H9 (cell line): ENCODE data around the gene TGFB1I1. TPM values are rescaled to one million over a fixed set of nuclear protein-coding genes. Genes with fewer than 3 reads are reported as not detected.

Experiments
- DNase-seq: peaks from one replicate; pipeline ENCODE4 v3.0.0-alpha.2; 2017
- H2AFZ ChIP-seq: one replicate; pipeline ENCODE4 v1.6.1; 2013; ENCODE audit warnings: mild to moderate bottlenecking, low read length, control low read depth, moderate library complexity
- H2AK5ac ChIP-seq: 2 replicates; pipeline ENCODE4 v1.6.1; 2013; ENCODE audit warnings: low read length, control low read depth, mixed read lengths; ENCODE audit not compliant: insufficient read length
- H2BK120ac ChIP-seq: one replicate; pipeline ENCODE4 v1.6.1; 2013; ENCODE audit warnings: low read depth, mild to moderate bottlenecking, low read length, control low read depth, inconsistent platforms; ENCODE audit not compliant: poor library complexity, severe bottlenecking
- H2BK12ac ChIP-seq: 2 replicates; pipeline ENCODE4 v1.6.1; 2013; ENCODE audit warnings: low read length, control low read depth, mixed read lengths, low read depth; ENCODE audit not compliant: insufficient read length
- H2BK15ac ChIP-seq: 2 replicates; pipeline ENCODE4 v1.6.1; 2013; ENCODE audit warnings: low read depth, low read length, control low read depth
- H2BK20ac ChIP-seq: one replicate; pipeline ENCODE4 v1.6.1; 2013; ENCODE audit warnings: low read depth, mild to moderate bottlenecking, low read length, control low read depth, inconsistent platforms; ENCODE audit not compliant: poor library complexity, severe bottlenecking
- H2BK5ac ChIP-seq: 2 replicates; pipeline ENCODE4 v1.6.1; 2013; ENCODE audit warnings: low read length, control low read depth, mixed read lengths; ENCODE audit not compliant: insufficient read length
- H3K14ac ChIP-seq: 2 replicates; pipeline ENCODE4 v1.6.1; 2013; ENCODE audit warnings: low read length, control low read depth; ENCODE audit not compliant: insufficient read depth
- H3K18ac ChIP-seq: 2 replicates; pipeline ENCODE4 v1.6.1; 2013; ENCODE audit warnings: low read depth, mild to moderate bottlenecking, mixed read lengths, low read length, control low read depth; ENCODE audit not compliant: insufficient read length
- H3K23ac ChIP-seq: 2 replicates; pipeline ENCODE4 v1.6.1; 2013; ENCODE audit warnings: low read length, control low read depth, mixed read lengths, low read depth; ENCODE audit not compliant: insufficient read length
- H3K23me2 ChIP-seq: 2 replicates; pipeline ENCODE4 v1.6.1; 2013; ENCODE audit warnings: low read depth, mild to moderate bottlenecking, mixed read lengths, low read length, control low read depth; ENCODE audit not compliant: insufficient read length, poor library complexity, severe bottlenecking
- H3K27ac ChIP-seq: 2 replicates; pipeline ENCODE4 v1.5.1; 2013; ENCODE audit warnings: low read length, control low read depth, mixed read lengths, low read depth; ENCODE audit not compliant: insufficient read length
- H3K27me3 ChIP-seq: 2 replicates; pipeline ENCODE4 v1.6.1; 2013; ENCODE audit warnings: low read length, control low read depth, inconsistent platforms; ENCODE audit not compliant: insufficient read depth
- H3K4ac ChIP-seq: 2 replicates; pipeline ENCODE4 v1.6.1; 2013; ENCODE audit warnings: low read depth, mild to moderate bottlenecking, control low read depth, inconsistent platforms, low read length, moderate library complexity
- H3K4me1 ChIP-seq: 2 replicates; pipeline ENCODE4 v1.6.1; 2013; ENCODE audit warnings: low read length, control low read depth, inconsistent platforms; ENCODE audit not compliant: insufficient read depth
- H3K4me2 ChIP-seq: 2 replicates; pipeline ENCODE4 v1.6.1; 2013; ENCODE audit warnings: low read length, control low read depth, mixed read lengths; ENCODE audit not compliant: insufficient read length, insufficient read depth
- H3K56ac ChIP-seq: 2 replicates; pipeline ENCODE4 v1.6.1; 2013; ENCODE audit warnings: low read depth, mild to moderate bottlenecking, mixed read lengths, low read length, control low read depth; ENCODE audit not compliant: insufficient read length
- H3K79me1 ChIP-seq: 2 replicates; pipeline ENCODE4 v1.6.1; 2013; ENCODE audit warnings: low read depth, mild to moderate bottlenecking, moderate library complexity, low read length, control low read depth, inconsistent platforms; ENCODE audit not compliant: insufficient read depth, poor library complexity, severe bottlenecking
- H3K79me2 ChIP-seq: 2 replicates; pipeline ENCODE4 v1.6.1; 2013; ENCODE audit warnings: low read length, control low read depth, inconsistent platforms; ENCODE audit not compliant: insufficient read depth
- H3K9ac ChIP-seq: 2 replicates; pipeline ENCODE4 v1.6.1; 2013; ENCODE audit warnings: low read length, control low read depth, mixed read lengths; ENCODE audit not compliant: insufficient read length; ENCODE audit errors: extremely low read depth
- H3K9me3 ChIP-seq: one replicate; pipeline ENCODE4 v1.6.1; 2013; ENCODE audit warnings: low read depth, low read length, inconsistent platforms; ENCODE audit not compliant: control insufficient read depth
- H3T11ph ChIP-seq: one replicate; pipeline ENCODE4 v1.6.1; 2013; ENCODE audit warnings: mild to moderate bottlenecking, low read length, control low read depth, inconsistent platforms
- H4K20me1 ChIP-seq: one replicate; pipeline ENCODE4 v1.6.1; 2013; ENCODE audit not compliant: control insufficient read depth, insufficient read length, insufficient read depth
- H4K5ac ChIP-seq: 2 replicates; pipeline ENCODE4 v1.6.1; 2013; ENCODE audit warnings: low read depth, mild to moderate bottlenecking, mixed read lengths, low read length, control low read depth; ENCODE audit not compliant: insufficient read length
- H4K8ac ChIP-seq: replicated peaks from 2 replicates; pipeline ENCODE4 v1.6.1; 2013; ENCODE audit warnings: low read length, control low read depth, mixed read lengths, low read depth; ENCODE audit not compliant: insufficient read length
- H4K91ac ChIP-seq: 2 replicates; pipeline ENCODE4 v1.6.1; 2013; ENCODE audit warnings: low read depth, mild to moderate bottlenecking, moderate library complexity, mixed read lengths, low read length, control low read depth; ENCODE audit not compliant: insufficient read length
- H3K27ac Mint-ChIP-seq, 3 experiments: 2 replicates in 2 of 3; 3 replicates in 1 of 3; pipeline ENCODE4 v1.8.0; 2020 to 2021; ENCODE audit warnings: mixed read lengths in 3 of 3, mild to moderate bottlenecking in 1 of 3, moderate library complexity in 1 of 3
- H3K27me3 Mint-ChIP-seq: 2 replicates; pipeline ENCODE4 v1.8.0; 2021; ENCODE audit warnings: low read depth, mild to moderate bottlenecking, moderate library complexity, mixed read lengths
- H3K36me3 Mint-ChIP-seq, 3 experiments: 2 replicates in 2 of 3; 3 replicates in 1 of 3; pipeline ENCODE4 v1.8.0; 2020 to 2021; ENCODE audit warnings: low read depth in 3 of 3, mixed read lengths in 3 of 3; ENCODE audit not compliant: insufficient read depth in 1 of 3
- H3K4me1 Mint-ChIP-seq, 2 experiments: 2 replicates each; pipeline ENCODE4 v1.8.0; 2020; ENCODE audit warnings: mixed read lengths in 2 of 2
- H3K4me3 Mint-ChIP-seq, 2 experiments: 2 replicates in 1 of 2; 3 replicates in 1 of 2; pipeline ENCODE4 v1.8.0; 2020 to 2021; ENCODE audit warnings: mild to moderate bottlenecking in 2 of 2, mixed read lengths in 2 of 2, moderate library complexity in 1 of 2
- H3K9me3 Mint-ChIP-seq, 2 experiments: 2 replicates in 1 of 2; 3 replicates in 1 of 2; pipeline ENCODE4 v1.8.0; 2020; ENCODE audit warnings: mild to moderate bottlenecking in 2 of 2, mixed read lengths in 2 of 2, moderate library complexity in 1 of 2
- CTCF ChIP-seq: fragments of 200-600 bp; sonication (generic); conservative IDR thresholded peaks from 3 replicates; pipeline ENCODE4 v1.8.0; 2021; ENCODE audit warnings: antibody characterized with exemption, mild to moderate bottlenecking
- WGBS: extraction: QIAGEN DNeasy Blood & Tissue Kit; methylation state at CpG from one replicate; pipeline ENCODE4 v1.1.7; 2013; ENCODE audit warnings: missing lambda C conversion rate, low lambda C conversion rate, mixed read lengths; ENCODE audit not compliant: insufficient read length; ENCODE audit errors: extremely low coverage; 5-methylcytosine and 5-hydroxymethylcytosine counted together
- total RNA-seq: library from RNA; stranded (reverse); gene quantifications from 2 replicates; pipeline ENCODE4 v1.2.1, GENCODE V29; 2021

Gene TGFB1I1
- total RNA-seq, 1 experiment from 2014 or later: 15.4 TPM

- Histone ChIP-seq H3K4me1 (no peaks in the 10 kb centered on the region), H2AFZ (no peak overlapping the region), H4K5ac (no peak overlapping the region), H3K27ac (no peak overlapping the region), H4K91ac (no peak overlapping the region), H3K23ac (no peak overlapping the region), H2BK15ac (no peak overlapping the region), H3K9me3 (no peaks in the 10 kb centered on the region), H3K23me2 (peaks cover 11% of the 10 kb centered on the region), H3K9ac (no peak overlapping the region), H3K4ac (no peak overlapping the region), H4K8ac (no peak overlapping the region), H3T11ph (no peak overlapping the region), H2BK5ac (no peak overlapping the region), H2BK120ac (no peak overlapping the region), H2AK5ac (no peak overlapping the region), H3K14ac (no peak overlapping the region), H3K4me2 (no peak overlapping the region), H3K27me3 (peaks cover 13% of the 10 kb centered on the region; the same call in 1 of the 2 replicates), H2BK20ac (no peak overlapping the region), H2BK12ac (no peak overlapping the region), H4K20me1 (no peaks in the 10 kb centered on the region), H3K79me2 (no peaks in the 10 kb centered on the region), H3K79me1 (no peaks in the 10 kb centered on the region), H3K56ac (no peak overlapping the region), H3K18ac (no peak overlapping the region)
- H3K9me3 Mint-ChIP-seq: peaks cover 0 to 2% of the 10 kb centered on the region in 2 experiments; a peak in 2 of 5 replicates
- no peak overlapping the region; a peak in 1 of 5 replicates for H3K4me3 Mint-ChIP-seq
- TF ChIP-seq CTCF: no peak
- peaks cover under 1 to 10% (median 5%) of the 10 kb centered on the region in 3 experiments; a peak in 6 of 7 replicates for H3K36me3 Mint-ChIP-seq
- peaks cover 8 to 13% of the 10 kb centered on the region in 2 experiments for H3K4me1 Mint-ChIP-seq
- H3K27me3 Mint-ChIP-seq: peaks cover 81% of the 10 kb centered on the region
- no peak for DNase-seq
- no peak overlapping the region for H3K27ac Mint-ChIP-seq
- WGBS: no CpG with 5 or more reads among the region's 17 CpGs
Observed at GRCh38 chr16:31485571-31485970, 13.6 kb downstream of the TGFB1I1 start.
